GM23248 (cell line): ENCODE results near the gene OSTN. TPM values are rescaled to one million over a fixed set of nuclear protein-coding genes. Genes with fewer than 3 reads are reported as not detected.
"Not testable (repeated sequence)": the region's sequence is repeated elsewhere in the genome, so short reads cannot be mapped to it uniquely, and the experiment has no call there.

ENCODE experiments used
- DNase-seq: peaks from one replicate; pipeline ENCODE4 v3.0.0-alpha.2; 2015
- H2AFZ ChIP-seq: fragments of 200-600 bp; sonication (generic); 2 replicates; pipeline ENCODE4 v1.6.1; 2016; ENCODE audit warnings: antibody characterized with exemption
- H3F3A ChIP-seq: fragments of 200-600 bp; sonication (generic); 2 replicates; pipeline ENCODE4 v1.6.1; 2016; ENCODE audit warnings: mild to moderate bottlenecking, antibody characterized with exemption, mixed run types; ENCODE audit not compliant: insufficient read depth
- H3K27ac ChIP-seq: fragments of 200-600 bp; sonication (generic); 2 replicates; pipeline ENCODE4 v1.5.1; 2016; ENCODE audit warnings: mild to moderate bottlenecking
- H3K27me3 ChIP-seq: fragments of 200-600 bp; sonication (generic); replicated peaks from 2 replicates; pipeline ENCODE4 v1.6.1; 2016; ENCODE audit warnings: mild to moderate bottlenecking; ENCODE audit not compliant: insufficient read depth
- H3K36me3 ChIP-seq: fragments of 200-600 bp; sonication (generic); 2 replicates; pipeline ENCODE4 v1.6.1; 2016; ENCODE audit warnings: low read depth, mild to moderate bottlenecking
- H3K4me1 ChIP-seq: fragments of 200-600 bp; sonication (generic); 2 replicates; pipeline ENCODE4 v1.6.1; 2016; ENCODE audit warnings: mild to moderate bottlenecking; ENCODE audit not compliant: insufficient read depth
- H3K4me2 ChIP-seq: fragments of 200-600 bp; sonication (generic); one replicate; pipeline ENCODE4 v1.6.1; 2016; ENCODE audit warnings: mild to moderate bottlenecking; ENCODE audit not compliant: unreplicated experiment
- H3K4me3 ChIP-seq: fragments of 200-600 bp; sonication (generic); 2 replicates; pipeline ENCODE4 v1.5.1; 2016; ENCODE audit warnings: mild to moderate bottlenecking
- H3K79me2 ChIP-seq: fragments of 200-600 bp; sonication (generic); 2 replicates; pipeline ENCODE4 v1.6.1; 2016; ENCODE audit warnings: mild to moderate bottlenecking; ENCODE audit not compliant: insufficient read depth
- H3K9ac ChIP-seq: fragments of 200-600 bp; sonication (generic); 2 replicates; pipeline ENCODE4 v1.6.1; 2016; ENCODE audit warnings: mild to moderate bottlenecking
- H3K9me2 ChIP-seq: fragments of 200-600 bp; sonication (generic); 2 replicates; pipeline ENCODE4 v1.6.1; 2016; ENCODE audit warnings: mixed run types, mild to moderate bottlenecking, moderate library complexity; ENCODE audit not compliant: insufficient read depth
- H3K9me3 ChIP-seq: fragments of 200-600 bp; sonication (generic); one replicate; pipeline ENCODE4 v1.6.1; 2017; ENCODE audit warnings: low read depth
- H4K20me1 ChIP-seq: fragments of 200-600 bp; sonication (generic); 2 replicates; pipeline ENCODE4 v1.6.0; 2016; ENCODE audit not compliant: insufficient read depth
- EZH2 ChIP-seq: fragments of 200-600 bp; sonication (generic); IDR thresholded peaks from 2 replicates; pipeline ENCODE4 v1.6.1; 2018; ENCODE audit warnings: antibody characterized with exemption, mild to moderate bottlenecking; ENCODE audit not compliant: insufficient read depth, poor library complexity, severe bottlenecking
- EZH2phosphoT487 ChIP-seq: fragments of 200-600 bp; sonication (generic); IDR thresholded peaks from 2 replicates; pipeline ENCODE4 v1.6.1; 2018; ENCODE audit warnings: antibody characterized with exemption, moderate library complexity, mild to moderate bottlenecking, low read depth; ENCODE audit not compliant: insufficient read depth
- WGBS, 2 experiments: methylation state at CpG; one replicate each; pipeline ENCODE4 v1.1.6; 2015 to 2017; ENCODE audit warnings: low lambda C conversion rate in 2 of 2, low coverage in 1 of 2; ENCODE audit errors: missing lambda C conversion rate in 2 of 2; 5-methylcytosine and 5-hydroxymethylcytosine counted together
- in situ Hi-C: fragments of 300-500 bp; cut with MboI; formaldehyde crosslinking; loops from 2 replicates; pipeline ENCODE4 v1.15.0; 2020
- polyA plus RNA-seq: library from polyadenylated mRNA; unstranded; fragments of >200 nt; fragmentation: Nextera tagmentation; extraction: Ambion mirVana; gene quantifications from 2 replicates; pipeline ENCODE4 v1.2.1, GENCODE V29; 2016
- total RNA-seq: library from RNA; depleted of rRNA; stranded (reverse); fragments of >200 nt; shearing (Covaris generic); gene quantifications from 2 replicates; pipeline ENCODE4 v1.2.3, GENCODE V29; 2014

The OSTN gene
- total and polyA plus RNA-seq, 2 experiments from 2014 or later = not detected

DNA sequence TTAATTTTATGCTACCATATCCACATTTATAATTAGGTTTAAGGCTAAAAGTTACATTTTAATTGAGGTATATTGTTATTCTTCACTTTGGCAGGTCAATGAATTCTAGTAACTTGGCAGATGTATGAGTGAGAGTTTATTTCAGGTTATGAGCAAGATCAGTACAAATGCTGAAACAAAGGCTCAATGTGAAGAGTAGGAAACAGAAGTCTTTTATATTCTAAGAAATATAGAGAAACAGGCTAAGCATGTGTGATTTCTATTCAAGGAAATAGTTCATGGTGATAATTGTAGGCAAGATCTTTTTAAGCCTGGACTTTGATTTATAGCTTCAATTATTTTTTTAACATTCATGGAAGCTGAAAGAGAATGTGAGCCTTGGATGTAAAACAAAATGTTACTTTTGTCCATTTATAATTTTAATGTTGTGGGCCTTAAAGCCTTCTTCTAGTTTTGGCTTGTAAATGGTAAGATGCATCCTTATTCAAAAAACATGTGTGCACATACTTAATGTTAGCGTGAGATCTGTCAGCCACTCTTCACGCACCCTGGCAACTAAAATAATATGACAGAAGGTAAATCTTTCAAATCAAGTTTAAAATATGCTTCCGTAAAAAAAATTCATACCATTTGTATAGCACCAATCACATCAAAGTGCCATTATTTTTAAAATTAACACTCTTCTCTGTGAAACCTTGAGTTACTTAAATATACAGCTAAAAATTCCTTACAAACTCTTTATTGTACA is 22.8 kb upstream of the OSTN start:
- no peaks in the 10 kb centered on the region for H3K36me3 ChIP-seq
- H3K9ac ChIP-seq = no peak overlapping the region
- H3K9me3 ChIP-seq = no peaks in the 10 kb centered on the region
- no peaks in the 10 kb centered on the region for H3K4me1 ChIP-seq
- in situ Hi-C loops = no loop called here
- H4K20me1 ChIP-seq = no peaks in the 10 kb centered on the region
- H3F3A ChIP-seq = no peaks in the 10 kb centered on the region
- no peak for TF ChIP-seq EZH2
- TF ChIP-seq EZH2phosphoT487 = no peak
- no peak overlapping the region for H3K4me3 ChIP-seq
- no peak for DNase-seq
- H2AFZ ChIP-seq = no peak overlapping the region
- no peaks in the 10 kb centered on the region for H3K27me3 ChIP-seq
- H3K4me2 ChIP-seq = no peak overlapping the region
- WGBS, 2 experiments = 84 to 92% methylated on average over 3 of the region's 3 CpGs
- no peak overlapping the region for H3K27ac ChIP-seq
- no peaks in the 10 kb centered on the region for H3K79me2 ChIP-seq
- H3K9me2 ChIP-seq = no peaks in the 10 kb centered on the region

DNA sequence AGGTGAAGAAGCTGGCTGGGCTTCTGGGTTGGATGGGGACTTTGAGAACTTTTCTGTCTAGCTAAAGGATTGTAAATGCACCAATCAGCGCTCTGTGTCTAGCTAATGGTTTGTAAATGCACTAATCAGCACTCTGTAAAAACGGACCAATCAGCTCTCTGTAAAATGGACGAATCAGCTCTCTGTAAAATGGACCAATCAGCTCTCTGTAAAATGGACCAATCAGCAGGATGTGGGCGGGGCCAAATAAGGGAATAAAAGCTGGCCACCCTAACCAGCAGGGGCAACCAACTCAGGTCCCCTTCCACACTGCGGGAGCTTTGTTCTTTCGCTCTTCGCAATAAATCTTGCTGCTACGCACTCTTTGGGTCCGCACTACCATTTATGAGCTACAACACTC is 13.7 kb upstream of the OSTN start:
- H3F3A ChIP-seq, H3K79me2 ChIP-seq, H4K20me1 ChIP-seq, H3K27ac ChIP-seq, DNase-seq, in situ Hi-C loops, H3K9ac ChIP-seq, H3K36me3 ChIP-seq, H2AFZ ChIP-seq, H3K4me3 ChIP-seq, H3K4me2 ChIP-seq, H3K27me3 ChIP-seq, H3K4me1 ChIP-seq, H3K9me3 ChIP-seq, H3K9me2 ChIP-seq: not testable (repeated sequence)
- 78 to 79% methylated on average over 9 of the region's 9 CpGs for WGBS, 2 experiments

DNA sequence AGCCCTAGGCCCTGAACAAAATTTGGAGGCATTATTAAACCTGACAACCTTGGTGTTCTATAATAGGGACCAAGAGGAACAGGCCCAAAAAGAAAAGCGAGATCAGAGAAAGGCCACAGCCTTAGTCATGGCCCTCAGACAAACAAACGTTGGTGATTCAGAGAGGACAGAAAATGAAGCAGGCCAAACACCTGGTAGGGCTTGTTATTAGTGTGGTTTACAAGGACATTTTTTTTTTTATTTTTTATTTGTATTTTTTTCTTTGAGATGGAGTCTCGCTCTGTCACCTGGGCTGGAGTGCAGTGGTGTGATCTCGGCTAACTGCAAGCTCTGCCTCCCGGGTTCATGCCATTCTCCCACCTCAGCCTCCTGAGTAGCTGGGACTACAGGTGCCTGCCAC is 10.8 kb upstream of the OSTN start:
- H3K79me2 ChIP-seq, H3K9ac ChIP-seq, H3K27me3 ChIP-seq, H2AFZ ChIP-seq, H3F3A ChIP-seq, H3K9me2 ChIP-seq, H3K4me3 ChIP-seq, in situ Hi-C loops, H3K27ac ChIP-seq, H3K9me3 ChIP-seq, DNase-seq, H3K36me3 ChIP-seq, H4K20me1 ChIP-seq, H3K4me2 ChIP-seq, H3K4me1 ChIP-seq: not testable (repeated sequence)
- WGBS, 2 experiments = 75% methylated on average over 5 of the region's 5 CpGs

DNA sequence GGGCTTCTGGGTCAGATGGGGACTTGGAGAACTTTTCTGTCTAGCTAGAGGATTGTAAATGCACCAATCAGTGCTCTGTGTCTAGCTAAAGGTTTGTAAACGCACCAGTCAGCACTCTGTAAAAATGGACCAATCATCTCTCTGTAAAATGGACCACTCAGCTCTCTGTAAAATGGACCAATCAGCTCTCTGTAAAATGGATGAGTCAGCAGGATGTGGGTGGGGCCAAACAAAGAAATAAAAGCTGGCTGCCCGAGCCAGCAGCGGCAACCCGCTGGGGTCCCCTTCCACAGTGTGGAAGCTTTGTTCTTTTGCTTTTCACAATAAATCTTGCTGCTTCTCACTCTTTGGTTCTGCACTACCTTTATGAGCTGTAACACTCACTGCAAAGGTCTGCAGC is 6.8 kb upstream of the OSTN start:
- H3K9ac ChIP-seq, H3K79me2 ChIP-seq, H3K4me2 ChIP-seq, H3K4me1 ChIP-seq, H4K20me1 ChIP-seq, H3K9me3 ChIP-seq, H3K9me2 ChIP-seq, H3F3A ChIP-seq, H3K27ac ChIP-seq, H3K4me3 ChIP-seq, H3K36me3 ChIP-seq, in situ Hi-C loops, DNase-seq, H3K27me3 ChIP-seq, H2AFZ ChIP-seq: not testable (repeated sequence)
- 97% methylated on average over 4 of the region's 4 CpGs for WGBS, 2 experiments

DNA sequence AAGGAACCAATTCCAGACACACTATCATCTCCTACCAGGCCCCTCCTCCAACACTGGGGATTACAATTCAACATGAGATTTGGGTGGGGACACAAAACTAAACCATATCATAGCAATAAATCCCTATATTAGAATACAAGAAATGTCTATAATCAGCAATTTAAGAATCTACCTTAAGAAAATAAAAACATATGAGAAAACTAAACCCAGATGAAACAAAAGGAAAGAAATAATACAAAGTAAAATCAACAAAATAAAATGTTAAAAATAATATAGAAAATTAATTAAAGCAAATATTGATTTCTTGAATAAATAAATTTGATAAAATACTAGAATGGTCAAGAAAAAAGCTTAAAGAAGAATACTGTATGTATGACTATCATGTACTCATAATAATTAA is 6.1 kb upstream of the OSTN start:
- Histone ChIP-seq H3K9me3 (no peaks in the 10 kb centered on the region), H3K4me1 (no peaks in the 10 kb centered on the region), H3K9ac (no peak overlapping the region), H3K27ac (no peak overlapping the region), H2AFZ (no peak overlapping the region), H3K36me3 (no peaks in the 10 kb centered on the region), H3K27me3 (no peaks in the 10 kb centered on the region), H3K9me2 (no peaks in the 10 kb centered on the region), H3K79me2 (no peaks in the 10 kb centered on the region), H3K4me3 (no peak overlapping the region), H4K20me1 (no peaks in the 10 kb centered on the region), H3F3A (no peaks in the 10 kb centered on the region), H3K4me2 (no peak overlapping the region)
- no peak for TF ChIP-seq EZH2
- TF ChIP-seq EZH2phosphoT487 = no peak
- no peak for DNase-seq
- in situ Hi-C loops = no loop called here
